Mucosa of descending colon (tissue), 3 donors: Measurements from ENCODE around the gene DNA2. TPM values are rescaled to one million over a fixed set of nuclear protein-coding genes. Genes with fewer than 3 reads are reported as not detected.
"Not testable (repeated sequence)": the region's sequence is repeated elsewhere in the genome, so short reads cannot be mapped to it uniquely, and the experiment has no call there.

Experiments
- ATAC-seq: fragments of 200-7000 bp; cut with Tn5 transposase; one replicate; pipeline ENCODE4 v1.9.1; 2020; ENCODE audit warnings: mild to moderate bottlenecking, moderate library complexity
- DNase-seq, 3 donors: peaks; one replicate each; pipeline ENCODE4 v3.0.0-alpha.2; 2020
- H3K36me3 ChIP-seq: fragments of 200-600 bp; one replicate; pipeline ENCODE4 v1.8.0; 2021; ENCODE audit warnings: low read depth, mild to moderate bottlenecking
- H3K4me1 ChIP-seq: fragments of 200-600 bp; one replicate; pipeline ENCODE4 v1.8.0; 2021; ENCODE audit warnings: low read depth, mild to moderate bottlenecking
- H3K4me3 ChIP-seq: fragments of 200-600 bp; one replicate; pipeline ENCODE4 v1.8.0; 2021; ENCODE audit warnings: mild to moderate bottlenecking
- H3K9me3 ChIP-seq: fragments of 200-600 bp; one replicate; pipeline ENCODE4 v1.8.0; 2021; ENCODE audit warnings: mild to moderate bottlenecking
- intact Hi-C, 2 donors: fragments of 100-400 bp; cut with DNase I in 1 of 2; cut with micrococcal nuclease in 1 of 2; formaldehyde crosslinking; loops; one replicate each; pipeline versions ENCODE4 v1.11.0 to v1.11.1; 2022; cut with DNase I, micrococcal nuclease
- total RNA-seq, 3 donors: library from RNA; stranded (reverse); fragmentation: NEBNext Ultra II Directional in 2 of 3; extraction: Animal tissue kit (Norgen Biotek cat#: 25700) in 2 of 3; gene quantifications; one replicate each; pipeline versions ENCODE4 v1.2.1 to v1.2.4, GENCODE V29; 2021 to 2023
- TF ChIP-seq, protein P1 (sequence below): fragments of 200-600 bp; IDR thresholded peaks from one replicate; pipeline ENCODE4 v1.8.0; 2022; ENCODE audit warnings: antibody characterized with exemption, mild to moderate bottlenecking
- donor health status: DM: no; HTN: no; CAD: no; lungs with moderate emphysema.
- donor health status: DM: no; HTN: no; CAD: no.
- donor health status: DM: no; HTN: yes; CAD: no.

The DNA2 gene
- total RNA-seq, 3 donors from 2014 or later: 3.3 to 8.7 (median 5.2) TPM

DNA sequence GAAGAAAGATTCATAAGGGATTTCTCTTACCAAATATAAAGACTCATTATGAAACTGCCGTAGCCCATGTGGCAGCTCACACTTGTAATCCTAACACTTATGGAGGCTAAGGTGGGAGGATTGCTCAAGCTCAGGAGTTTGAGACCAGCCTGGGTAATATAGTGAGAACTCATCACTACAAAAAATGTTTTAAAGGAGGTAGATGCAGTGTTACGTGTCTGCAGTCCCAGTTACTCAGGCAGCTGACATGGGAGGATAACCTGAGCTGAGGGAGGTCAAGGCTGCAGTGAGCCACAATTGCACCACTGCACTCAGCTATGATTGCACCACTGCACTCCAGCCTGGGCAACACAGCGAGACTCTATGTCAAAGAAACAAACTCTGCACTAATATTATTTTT is 18.1 kb upstream of the DNA2 start:
- peaks cover 4% of the 10 kb centered on the region for H3K36me3 ChIP-seq
- H3K4me1 ChIP-seq: no peaks in the 10 kb centered on the region
- DNase-seq (no peak), ATAC-seq (no peak)
- no peaks in the 10 kb centered on the region for H3K9me3 ChIP-seq
- no peak overlapping the region for H3K4me3 ChIP-seq
- intact Hi-C loops: no loop called here
- TF ChIP-seq, protein P1, sequence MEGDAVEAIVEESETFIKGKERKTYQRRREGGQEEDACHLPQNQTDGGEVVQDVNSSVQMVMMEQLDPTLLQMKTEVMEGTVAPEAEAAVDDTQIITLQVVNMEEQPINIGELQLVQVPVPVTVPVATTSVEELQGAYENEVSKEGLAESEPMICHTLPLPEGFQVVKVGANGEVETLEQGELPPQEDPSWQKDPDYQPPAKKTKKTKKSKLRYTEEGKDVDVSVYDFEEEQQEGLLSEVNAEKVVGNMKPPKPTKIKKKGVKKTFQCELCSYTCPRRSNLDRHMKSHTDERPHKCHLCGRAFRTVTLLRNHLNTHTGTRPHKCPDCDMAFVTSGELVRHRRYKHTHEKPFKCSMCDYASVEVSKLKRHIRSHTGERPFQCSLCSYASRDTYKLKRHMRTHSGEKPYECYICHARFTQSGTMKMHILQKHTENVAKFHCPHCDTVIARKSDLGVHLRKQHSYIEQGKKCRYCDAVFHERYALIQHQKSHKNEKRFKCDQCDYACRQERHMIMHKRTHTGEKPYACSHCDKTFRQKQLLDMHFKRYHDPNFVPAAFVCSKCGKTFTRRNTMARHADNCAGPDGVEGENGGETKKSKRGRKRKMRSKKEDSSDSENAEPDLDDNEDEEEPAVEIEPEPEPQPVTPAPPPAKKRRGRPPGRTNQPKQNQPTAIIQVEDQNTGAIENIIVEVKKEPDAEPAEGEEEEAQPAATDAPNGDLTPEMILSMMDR: no peak

- H3K9me3 ChIP-seq: no peaks in the 10 kb centered on the region
- DNase-seq: no peak
- no peak overlapping the region for H3K4me3 ChIP-seq
- H3K4me1 ChIP-seq: no peaks in the 10 kb centered on the region
- no peak for ATAC-seq
- intact Hi-C loops: no loop called here
- TF ChIP-seq, protein P1: no peak
- H3K36me3 ChIP-seq: no peaks in the 10 kb centered on the region
These were observed 2.2 kb upstream of the DNA2 start for GRCh38 chr10:68474021-68474420.

- no peak for ATAC-seq
- Histone ChIP-seq H3K36me3 (no peaks in the 10 kb centered on the region), H3K9me3 (no peaks in the 10 kb centered on the region), H3K4me1 (no peaks in the 10 kb centered on the region), H3K4me3 (no peak overlapping the region)
- intact Hi-C loops: no loop called here
- no peak for DNase-seq
- TF ChIP-seq, protein P1: no peak
These were observed 649 bp downstream of the DNA2 start for GRCh38 chr10:68471063-68471585.

DNA sequence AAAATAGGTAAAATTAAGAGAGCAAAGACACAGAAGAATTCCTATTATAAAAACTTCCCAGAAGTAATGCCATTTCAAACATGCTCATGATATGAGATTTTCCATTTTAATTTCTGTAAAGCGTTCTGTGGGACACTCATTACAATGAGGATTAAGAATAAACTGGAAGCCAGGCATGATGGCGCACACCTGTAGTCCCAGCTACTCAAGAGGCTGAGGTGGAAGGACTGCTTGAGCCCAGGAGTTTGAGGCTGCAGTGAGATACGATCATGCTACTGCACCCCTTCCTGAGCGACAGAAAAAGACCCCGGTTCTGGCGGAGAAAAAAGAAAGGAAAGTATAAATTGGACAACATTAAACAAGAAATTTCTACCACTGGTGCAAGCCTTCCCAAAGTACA is 1.5 kb downstream of the DNA2 start:
- H3K9me3 ChIP-seq: no peaks in the 10 kb centered on the region
- ATAC-seq: no peak
- H3K36me3 ChIP-seq: no peaks in the 10 kb centered on the region
- no peaks in the 10 kb centered on the region for H3K4me1 ChIP-seq
- TF ChIP-seq, protein P1: no peak
- H3K4me3 ChIP-seq: no peak overlapping the region
- DNase-seq: no peak
- intact Hi-C loops: no loop called here

GRCh38 chr10:68469838-68470237 is 1.9 kb downstream of the DNA2 start:
- Histone ChIP-seq H3K4me1 (no peaks in the 10 kb centered on the region), H3K9me3 (no peaks in the 10 kb centered on the region), H3K36me3 (no peaks in the 10 kb centered on the region), H3K4me3 (no peak overlapping the region)
- DNase-seq (no peak), ATAC-seq (no peak)
- intact Hi-C loops: no loop called here
- TF ChIP-seq, protein P1: no peak

DNA sequence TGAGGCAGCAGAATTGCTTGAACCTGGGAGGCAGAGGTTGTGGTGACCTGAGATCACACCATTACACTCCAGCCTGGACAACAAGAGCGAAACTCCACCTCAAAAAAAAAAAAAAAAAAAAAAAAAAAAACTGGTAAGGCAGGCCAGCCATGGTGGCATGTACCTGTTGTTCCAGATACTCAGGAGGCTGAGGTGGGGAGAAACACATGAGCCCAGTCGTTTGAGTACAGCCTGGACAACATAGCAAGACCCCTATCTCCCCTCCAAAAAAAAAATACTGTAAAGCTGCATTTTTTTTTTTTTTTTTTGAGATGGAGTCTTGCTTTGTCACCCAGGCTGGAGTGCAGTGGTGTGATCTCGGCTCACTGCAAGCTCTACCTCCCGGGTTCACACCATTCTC is 7.0 kb downstream of the DNA2 start:
- intact Hi-C loops, H3K4me3 ChIP-seq, H3K9me3 ChIP-seq, H3K36me3 ChIP-seq, H3K4me1 ChIP-seq, ATAC-seq, DNase-seq: not testable (repeated sequence)
